Occipital lobe (tissue), 2 donors: ENCODE measurements around the gene ABHD12B. TPM values are rescaled to one million over a fixed set of nuclear protein-coding genes. Genes with fewer than 3 reads are reported as not detected.

ENCODE experiments used
- DNase-seq: peaks from one replicate; lab custom pipeline; 2025; lab: John Stamatoyannopoulos, UW
- total RNA-seq: library from RNA; depleted of rRNA; stranded (reverse); fragments of >200 nt; gene quantifications from one replicate; pipeline ENCODE4 v1.2.3, GENCODE V29; 2014

ABHD12B gene
- total RNA-seq, 1 donor from 2014 or later, result not detected

GRCh38 chr14:50837850-50838470 is 33.9 kb upstream of the ABHD12B start:
- DNase-seq, result no peak

- no peak for DNase-seq
These were observed 32.8 kb upstream of the ABHD12B start for GRCh38 chr14:50839048-50839447.

- DNase-seq, result no peak
These were observed 32.2 kb upstream of the ABHD12B start for GRCh38 chr14:50839691-50840090.

GRCh38 chr14:50844391-50844790 is 27.5 kb upstream of the ABHD12B start:
- DNase-seq, result no peak

GRCh38 chr14:50845166-50845565 is 26.7 kb upstream of the ABHD12B start:
- DNase-seq, result no peak

- no peak for DNase-seq
These were observed 25.5 kb upstream of the ABHD12B start for GRCh38 chr14:50846226-50846880.

- DNase-seq, result no peak
These were observed 18.0 kb upstream of the ABHD12B start for GRCh38 chr14:50853891-50854290.

- no peak for DNase-seq
These were observed 17.3 kb upstream of the ABHD12B start for GRCh38 chr14:50854521-50854920.

- no peak for DNase-seq
These were observed 16.3 kb upstream of the ABHD12B start for GRCh38 chr14:50855558-50855957.

GRCh38 chr14:50856660-50857059 is 15.2 kb upstream of the ABHD12B start:
- DNase-seq, result no peak

GRCh38 chr14:50859296-50859624 is 12.6 kb upstream of the ABHD12B start:
- no peak for DNase-seq

- DNase-seq, result peak; percentile 70
These were observed 11.3 kb upstream of the ABHD12B start for GRCh38 chr14:50860478-50861086.

GRCh38 chr14:50862036-50862570 is 9.8 kb upstream of the ABHD12B start:
- DNase-seq, result no peak

- DNase-seq, result no peak
These were observed 7.6 kb upstream of the ABHD12B start for GRCh38 chr14:50864237-50864636.

GRCh38 chr14:50864946-50865345 is 6.9 kb upstream of the ABHD12B start:
- DNase-seq, result no peak

- DNase-seq, result no peak
These were observed 6.3 kb upstream of the ABHD12B start for GRCh38 chr14:50865391-50866076.

- no peak for DNase-seq
These were observed 625 bp upstream of the ABHD12B start for GRCh38 chr14:50871228-50871627.

GRCh38 chr14:50874757-50875156 is 2.9 kb downstream of the ABHD12B start:
- DNase-seq, result no peak

- no peak for DNase-seq
These were observed 3.7 kb downstream of the ABHD12B start for GRCh38 chr14:50875359-50876070.

GRCh38 chr14:50882932-50883826 is 11.3 kb downstream of the ABHD12B start:
- DNase-seq, result no peak

- DNase-seq, result no peak
These were observed 12.0 kb downstream of the ABHD12B start for GRCh38 chr14:50883827-50884197.
